Glomerular visceral epithelial cell (primary cell): ENCODE measurements around the gene DGCR6L.
A peak's percentile ranks its signal among the peaks of the same experiment; 100 is the strongest.
"Not testable (repeated sequence)": the region's sequence is repeated elsewhere in the genome, so short reads cannot be mapped to it uniquely, and the experiment has no call there.

Experiments used
- DNase-seq: peaks from one replicate; pipeline ENCODE4 v3.0.0-alpha.2; 2016; ENCODE audit errors: extremely low spot score

The DGCR6L gene

GRCh38 chr22:20308806-20309650, 10.8 kb downstream of the DGCR6L start:
- not testable (repeated sequence) for DNase-seq

GRCh38 chr22:20307448-20308447, 12.1 kb downstream of the DGCR6L start:
- DNase-seq = not testable (repeated sequence)

- not testable (repeated sequence) for DNase-seq
These were observed 13.0 kb downstream of the DGCR6L start for GRCh38 chr22:20306646-20307447.

GRCh38 chr22:20305894-20306645, 13.8 kb downstream of the DGCR6L start:
- no peak for DNase-seq

- not testable (repeated sequence) for DNase-seq
These were observed 14.5 kb downstream of the DGCR6L start for GRCh38 chr22:20305230-20305893.

- DNase-seq = no peak
These were observed 15.2 kb downstream of the DGCR6L start for GRCh38 chr22:20304646-20305045.

GRCh38 chr22:20303229-20303534, 16.7 kb downstream of the DGCR6L start:
- not testable (repeated sequence) for DNase-seq

GRCh38 chr22:20302438-20303228, 17.2 kb downstream of the DGCR6L start:
- DNase-seq = no peak

- DNase-seq = no peak
These were observed 20.1 kb downstream of the DGCR6L start for GRCh38 chr22:20299746-20300136.

- peak; percentile 81 for DNase-seq
These were observed 20.8 kb downstream of the DGCR6L start for GRCh38 chr22:20298803-20299745.

GRCh38 chr22:20298110-20298802, 21.6 kb downstream of the DGCR6L start:
- no peak for DNase-seq

- no peak for DNase-seq
These were observed 22.3 kb downstream of the DGCR6L start for GRCh38 chr22:20297414-20298109.

- DNase-seq = no peak
These were observed 23.3 kb downstream of the DGCR6L start for GRCh38 chr22:20296598-20296997.

GRCh38 chr22:20295262-20296064, 24.4 kb downstream of the DGCR6L start:
- DNase-seq = no peak

- DNase-seq = no peak
These were observed 27.1 kb downstream of the DGCR6L start for GRCh38 chr22:20292673-20293232.

- no peak for DNase-seq
These were observed 27.8 kb downstream of the DGCR6L start for GRCh38 chr22:20292108-20292507.
